Neural cell (in vitro differentiated cells): ENCODE measurements around the gene CCDC85C. TPM values are rescaled to one million over a fixed set of nuclear protein-coding genes. Genes with fewer than 3 reads are reported as not detected.

Experiments used
- H2AFZ ChIP-seq: fragments of 200-600, 300-800 bp; sonication (generic), shearing (Covaris generic); 2 replicates; pipeline ENCODE4 v1.6.0; 2014; ENCODE audit warnings: low read depth, mild to moderate bottlenecking, antibody characterized with exemption, low read length, moderate library complexity
- H3F3A ChIP-seq: fragments of 200-600 bp; shearing (Covaris generic); 2 replicates; pipeline ENCODE4 v1.6.1; 2016; ENCODE audit warnings: mild to moderate bottlenecking, moderate library complexity, mixed read lengths, antibody characterized with exemption, low read length; ENCODE audit not compliant: insufficient read depth, poor library complexity, severe bottlenecking
- H3K27ac ChIP-seq: fragments of 200-600, 300-800 bp; sonication (generic), shearing (Covaris generic); 2 replicates; pipeline ENCODE4 v1.5.1; 2014; ENCODE audit warnings: mild to moderate bottlenecking, low read length, moderate library complexity
- H3K27me3 ChIP-seq: fragments of 300-800, 200-600 bp; sonication (generic), shearing (Covaris generic); 2 replicates; pipeline ENCODE4 v1.6.0; 2014; ENCODE audit warnings: mild to moderate bottlenecking, low read depth, low read length, moderate library complexity; ENCODE audit not compliant: insufficient read depth
- H3K36me3 ChIP-seq: fragments of 300-800, 200-600 bp; sonication (generic), shearing (Covaris generic); 2 replicates; pipeline ENCODE4 v1.5.1; 2014; ENCODE audit warnings: mild to moderate bottlenecking, antibody characterized with exemption, low read length, moderate library complexity; ENCODE audit not compliant: insufficient read depth
- H3K4me2 ChIP-seq: fragments of 300-800, 200-600 bp; sonication (generic), shearing (Covaris generic); 2 replicates; pipeline ENCODE4 v1.6.0; 2014; ENCODE audit warnings: mild to moderate bottlenecking, low read length
- H3K4me3 ChIP-seq: fragments of 300-800, 200-600 bp; sonication (generic), shearing (Covaris generic); 2 replicates; pipeline ENCODE4 v1.5.1; 2014; ENCODE audit warnings: mild to moderate bottlenecking, low read length, moderate library complexity
- H3K79me2 ChIP-seq: fragments of 200-600 bp; shearing (Covaris generic); replicated peaks from 2 replicates; pipeline ENCODE4 v1.6.0; 2014; ENCODE audit warnings: mild to moderate bottlenecking, low read length, moderate library complexity; ENCODE audit not compliant: insufficient read depth
- H3K9ac ChIP-seq: fragments of 300-800, 200-600 bp; sonication (generic), shearing (Covaris generic); 2 replicates; pipeline ENCODE4 v1.6.1; 2016; ENCODE audit warnings: mild to moderate bottlenecking, low read length, mixed read lengths
- H3K9me2 ChIP-seq: fragments of 200-600 bp; shearing (Covaris generic); 2 replicates; pipeline ENCODE4 v1.6.1; 2016; ENCODE audit warnings: mild to moderate bottlenecking, low read length, mixed read lengths; ENCODE audit not compliant: insufficient read depth
- H3K9me3 ChIP-seq: fragments of 200-600, 300-800 bp; sonication (generic), shearing (Covaris generic); 2 replicates; pipeline ENCODE4 v1.6.1; 2016; ENCODE audit warnings: mild to moderate bottlenecking, mixed run types, low read length, moderate library complexity, mixed read lengths
- H4K20me1 ChIP-seq: fragments of 200-600 bp; shearing (Covaris generic); 2 replicates; pipeline ENCODE4 v1.6.1; 2016; ENCODE audit warnings: mild to moderate bottlenecking, mixed run types; ENCODE audit not compliant: insufficient read depth
- EP300 ChIP-seq: fragments of 450-650 bp; conservative IDR thresholded peaks from 2 replicates; pipeline ENCODE4 v1.6.1; 2014; ENCODE audit warnings: antibody characterized with exemption, mild to moderate bottlenecking, moderate library complexity; ENCODE audit not compliant: poor library complexity, severe bottlenecking
- EZH2 ChIP-seq: fragments of 200-600, 300-800 bp; shearing (Covaris generic), sonication (generic); IDR thresholded peaks from 2 replicates; pipeline ENCODE4 v1.6.1; 2014; ENCODE audit warnings: antibody characterized with exemption, low read length, borderline replicate concordance, mild to moderate bottlenecking; ENCODE audit not compliant: insufficient read depth, poor library complexity, severe bottlenecking
- MXI1 ChIP-seq: fragments of 450-650 bp; conservative IDR thresholded peaks from 2 replicates; pipeline ENCODE4 v1.6.1; 2014; ENCODE audit warnings: antibody characterized with exemption, mild to moderate bottlenecking; ENCODE audit not compliant: poor library complexity, severe bottlenecking
- POLR2AphosphoS5 ChIP-seq: IDR thresholded peaks from 2 replicates; pipeline ENCODE4 v1.6.1; 2012
- RAD21 ChIP-seq: fragments of 450-650 bp; conservative IDR thresholded peaks from 2 replicates; pipeline ENCODE4 v1.6.1; 2014; ENCODE audit warnings: antibody characterized with exemption, mild to moderate bottlenecking, moderate library complexity
- SMC3 ChIP-seq: fragments of 450-650 bp; conservative IDR thresholded peaks from 2 replicates; pipeline ENCODE4 v1.6.1; 2014; ENCODE audit warnings: antibody characterized with exemption, mild to moderate bottlenecking, moderate library complexity; ENCODE audit not compliant: poor library complexity
- TAF1 ChIP-seq: IDR thresholded peaks from 2 replicates; pipeline ENCODE4 v1.6.1; 2012; ENCODE audit warnings: low read depth
- polyA plus RNA-seq: library from polyadenylated mRNA; depleted of rRNA; stranded (reverse); fragments of >200 nt; gene quantifications from 2 replicates; pipeline ENCODE4 v1.2.3, GENCODE V29; 2014
- TF ChIP-seq, protein P1 (sequence below): fragments of 450-650 bp; IDR thresholded peaks from 2 replicates; pipeline ENCODE4 v1.5.1; 2014; ENCODE audit warnings: antibody characterized with exemption, mild to moderate bottlenecking, moderate library complexity; ENCODE audit not compliant: poor library complexity, severe bottlenecking
- TF ChIP-seq, protein P2 (sequence below): IDR thresholded peaks from 2 replicates; pipeline ENCODE4 v1.6.1; 2012; ENCODE audit warnings: borderline replicate concordance

CCDC85C gene
- polyA plus RNA-seq, 1 donor from 2014 or later, result 24.8 TPM

DNA sequence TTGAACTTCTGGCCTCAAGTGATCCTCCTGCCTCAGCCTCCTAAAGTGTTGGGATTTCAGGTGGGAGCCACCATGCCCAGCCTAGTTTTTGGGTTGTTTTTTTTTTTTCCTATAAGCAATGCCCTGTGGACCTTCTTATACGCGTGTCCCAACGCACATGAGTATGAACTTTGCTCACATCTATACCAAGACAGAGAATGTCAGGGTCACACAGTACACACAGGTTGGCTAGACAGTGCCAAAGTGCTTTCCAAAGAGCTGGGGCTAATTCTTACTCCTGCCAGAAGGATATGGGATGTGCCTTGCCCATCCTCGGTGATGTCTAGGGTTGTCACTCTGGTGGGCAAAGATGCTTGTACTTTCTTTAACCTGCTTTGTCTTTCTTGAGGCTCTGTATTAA is 7.6 kb upstream of the CCDC85C start:
- no peaks in the 10 kb centered on the region for H3K9me3 ChIP-seq
- TF ChIP-seq, protein P1, sequence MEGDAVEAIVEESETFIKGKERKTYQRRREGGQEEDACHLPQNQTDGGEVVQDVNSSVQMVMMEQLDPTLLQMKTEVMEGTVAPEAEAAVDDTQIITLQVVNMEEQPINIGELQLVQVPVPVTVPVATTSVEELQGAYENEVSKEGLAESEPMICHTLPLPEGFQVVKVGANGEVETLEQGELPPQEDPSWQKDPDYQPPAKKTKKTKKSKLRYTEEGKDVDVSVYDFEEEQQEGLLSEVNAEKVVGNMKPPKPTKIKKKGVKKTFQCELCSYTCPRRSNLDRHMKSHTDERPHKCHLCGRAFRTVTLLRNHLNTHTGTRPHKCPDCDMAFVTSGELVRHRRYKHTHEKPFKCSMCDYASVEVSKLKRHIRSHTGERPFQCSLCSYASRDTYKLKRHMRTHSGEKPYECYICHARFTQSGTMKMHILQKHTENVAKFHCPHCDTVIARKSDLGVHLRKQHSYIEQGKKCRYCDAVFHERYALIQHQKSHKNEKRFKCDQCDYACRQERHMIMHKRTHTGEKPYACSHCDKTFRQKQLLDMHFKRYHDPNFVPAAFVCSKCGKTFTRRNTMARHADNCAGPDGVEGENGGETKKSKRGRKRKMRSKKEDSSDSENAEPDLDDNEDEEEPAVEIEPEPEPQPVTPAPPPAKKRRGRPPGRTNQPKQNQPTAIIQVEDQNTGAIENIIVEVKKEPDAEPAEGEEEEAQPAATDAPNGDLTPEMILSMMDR, result no peak
- TF ChIP-seq RAD21, result no peak
- no peak for TF ChIP-seq EP300
- no peak for TF ChIP-seq EZH2
- TF ChIP-seq SMC3, result no peak
- TF ChIP-seq POLR2AphosphoS5, result no peak
- TF ChIP-seq, protein P2, sequence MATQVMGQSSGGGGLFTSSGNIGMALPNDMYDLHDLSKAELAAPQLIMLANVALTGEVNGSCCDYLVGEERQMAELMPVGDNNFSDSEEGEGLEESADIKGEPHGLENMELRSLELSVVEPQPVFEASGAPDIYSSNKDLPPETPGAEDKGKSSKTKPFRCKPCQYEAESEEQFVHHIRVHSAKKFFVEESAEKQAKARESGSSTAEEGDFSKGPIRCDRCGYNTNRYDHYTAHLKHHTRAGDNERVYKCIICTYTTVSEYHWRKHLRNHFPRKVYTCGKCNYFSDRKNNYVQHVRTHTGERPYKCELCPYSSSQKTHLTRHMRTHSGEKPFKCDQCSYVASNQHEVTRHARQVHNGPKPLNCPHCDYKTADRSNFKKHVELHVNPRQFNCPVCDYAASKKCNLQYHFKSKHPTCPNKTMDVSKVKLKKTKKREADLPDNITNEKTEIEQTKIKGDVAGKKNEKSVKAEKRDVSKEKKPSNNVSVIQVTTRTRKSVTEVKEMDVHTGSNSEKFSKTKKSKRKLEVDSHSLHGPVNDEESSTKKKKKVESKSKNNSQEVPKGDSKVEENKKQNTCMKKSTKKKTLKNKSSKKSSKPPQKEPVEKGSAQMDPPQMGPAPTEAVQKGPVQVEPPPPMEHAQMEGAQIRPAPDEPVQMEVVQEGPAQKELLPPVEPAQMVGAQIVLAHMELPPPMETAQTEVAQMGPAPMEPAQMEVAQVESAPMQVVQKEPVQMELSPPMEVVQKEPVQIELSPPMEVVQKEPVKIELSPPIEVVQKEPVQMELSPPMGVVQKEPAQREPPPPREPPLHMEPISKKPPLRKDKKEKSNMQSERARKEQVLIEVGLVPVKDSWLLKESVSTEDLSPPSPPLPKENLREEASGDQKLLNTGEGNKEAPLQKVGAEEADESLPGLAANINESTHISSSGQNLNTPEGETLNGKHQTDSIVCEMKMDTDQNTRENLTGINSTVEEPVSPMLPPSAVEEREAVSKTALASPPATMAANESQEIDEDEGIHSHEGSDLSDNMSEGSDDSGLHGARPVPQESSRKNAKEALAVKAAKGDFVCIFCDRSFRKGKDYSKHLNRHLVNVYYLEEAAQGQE, result no peak
- TF ChIP-seq TAF1, result no peak
- TF ChIP-seq MXI1, result no peak
- H3K27me3 ChIP-seq, result no peaks in the 10 kb centered on the region
- H3K79me2 ChIP-seq, result no peaks in the 10 kb centered on the region
- no peak overlapping the region for H3K4me2 ChIP-seq
- no peaks in the 10 kb centered on the region for H4K20me1 ChIP-seq
- H3K9me2 ChIP-seq, result no peaks in the 10 kb centered on the region
- H3F3A ChIP-seq, result no peaks in the 10 kb centered on the region
- no peak overlapping the region for H3K4me3 ChIP-seq
- H3K9ac ChIP-seq, result no peak overlapping the region
- H2AFZ ChIP-seq, result no peak overlapping the region
- H3K36me3 ChIP-seq, result no peaks in the 10 kb centered on the region
- H3K27ac ChIP-seq, result no peak overlapping the region

DNA sequence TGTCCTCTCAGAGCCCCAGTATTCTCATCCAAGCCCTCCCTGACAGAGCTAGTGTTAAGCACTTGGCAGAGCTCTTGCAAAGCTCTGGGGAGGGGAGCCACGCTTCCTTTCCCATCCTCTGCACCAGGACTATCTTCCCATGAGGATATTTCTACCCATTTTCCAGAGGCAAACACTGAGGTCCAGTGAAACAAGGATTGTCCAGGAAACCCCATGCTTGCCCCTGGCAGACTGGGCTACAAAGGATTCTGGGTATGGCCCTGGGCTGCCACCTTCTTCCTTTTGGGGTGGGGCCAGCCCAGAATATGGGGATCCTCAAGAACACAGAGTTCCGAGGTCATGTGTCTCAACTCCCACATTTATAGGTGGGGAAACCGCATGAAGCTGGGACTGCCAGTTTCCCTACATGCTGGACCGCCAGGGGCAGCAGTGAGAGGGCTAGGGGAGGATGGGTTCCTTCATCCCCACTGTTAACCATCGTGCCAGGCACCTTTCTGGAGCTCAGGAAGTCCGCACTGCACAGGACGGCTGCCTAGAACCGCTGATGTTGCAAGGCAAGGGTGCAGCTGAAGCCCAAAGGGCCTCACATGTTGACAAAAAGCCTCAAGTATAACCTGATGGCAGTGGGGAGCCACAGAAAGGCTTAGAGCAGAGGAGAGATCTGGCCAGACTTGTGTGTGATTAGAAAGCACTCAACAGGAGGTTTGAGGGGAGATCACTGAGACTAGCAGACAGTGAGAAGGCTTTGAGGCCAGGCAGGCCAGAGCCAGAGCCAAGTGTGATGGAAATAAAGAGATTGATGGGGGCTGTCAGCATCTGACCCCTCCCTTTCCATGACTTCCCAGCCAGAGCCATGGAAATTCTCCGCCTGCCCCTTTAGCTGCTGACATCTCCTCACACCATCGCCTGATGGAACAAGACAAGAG is 5.5 kb upstream of the CCDC85C start:
- Histone ChIP-seq H3K27ac (no peak overlapping the region), H4K20me1 (no peaks in the 10 kb centered on the region), H3K27me3 (no peaks in the 10 kb centered on the region), H2AFZ (no peak overlapping the region), H3K4me2 (no peak overlapping the region), H3K4me3 (no peak overlapping the region), H3F3A (peaks cover 9% of the 10 kb centered on the region), H3K79me2 (no peaks in the 10 kb centered on the region), H3K9ac (no peak overlapping the region), H3K36me3 (no peaks in the 10 kb centered on the region), H3K9me2 (no peaks in the 10 kb centered on the region), H3K9me3 (no peaks in the 10 kb centered on the region)
- no peak for TF ChIP-seq MXI1
- TF ChIP-seq POLR2AphosphoS5, result no peak
- no peak for TF ChIP-seq EZH2
- TF ChIP-seq SMC3, result no peak
- TF ChIP-seq, protein P1, result no peak
- no peak for TF ChIP-seq TAF1
- no peak for TF ChIP-seq EP300
- TF ChIP-seq, protein P2, result no peak
- TF ChIP-seq RAD21, result no peak
